ENCODE results near the gene FCHSD1. TPM values are rescaled to one million over a fixed set of nuclear protein-coding genes. Genes with fewer than 3 reads are reported as not detected.

The FCHSD1 gene
- total RNA-seq (2022; extraction: Qiagen RNA extraction), result 7.8 to 12.5 TPM (median 10.5 TPM) in 5 replicates

GRCh38 chr5:141650851-141651727, at the start of gene FCHSD1:
Gene FCHSD1, minus strand, starts transcription at chr5:141651418. Its CDS starts 50 bp downstream, at chr5:141651368.

GRCh38 chr5:141681695-141682641, 30.8 kb upstream of the FCHSD1 start, which contains the start of gene ARAP3:
Gene ARAP3, minus strand, starts transcription at chr5:141682230. Its CDS starts 1,744 bp downstream, at chr5:141680486.

GRCh38 chr5:141636413-141637122, 14.7 kb downstream of the FCHSD1 start, which contains the start of the genes HDAC3 and RELL2:
Gene HDAC3, minus strand, starts transcription at chr5:141636849. Its CDS starts 59 bp downstream, at chr5:141636790.
Gene RELL2, plus strand, starts transcription at chr5:141636997. Its CDS starts 1,229 bp downstream, at chr5:141638226.

GRCh38 chr5:141618804-141619554, 32.2 kb downstream of the FCHSD1 start, which contains the start of gene DIAPH1:
Gene DIAPH1, minus strand, starts transcription at chr5:141619000. Its CDS starts 86 bp downstream, at chr5:141618914.

Other genes starting within 250 kb of the FCHSD1 start
- 0.04 to 0.07 TPM (median 0.05 TPM) in 4 of 5 replicates, not detected in the other for gene PCDHGA9, start 248.6 kb downstream of the FCHSD1 start, total RNA-seq (2022; extraction: Qiagen RNA extraction)
- gene PCDHGB6, start 243.4 kb downstream of the FCHSD1 start, total RNA-seq (2022; extraction: Qiagen RNA extraction), result 0.08 to 0.15 TPM (median 0.13 TPM) in 5 replicates
- 0.02 TPM in 2 of 5 replicates, not detected in the others for gene PCDHGA10, start 238.4 kb downstream of the FCHSD1 start, total RNA-seq (2022; extraction: Qiagen RNA extraction)
- gene PCDHGB7, start 233.7 kb downstream of the FCHSD1 start, total RNA-seq (2022; extraction: Qiagen RNA extraction), result 0.02 to 0.11 TPM (median 0.07 TPM) in 5 replicates
- 0.02 to 0.03 TPM in 2 of 5 replicates, not detected in the others for gene PCDHGA11, start 230.4 kb downstream of the FCHSD1 start, total RNA-seq (2022; extraction: Qiagen RNA extraction)
- gene PCDHGA12, start 220.9 kb downstream of the FCHSD1 start, total RNA-seq (2022; extraction: Qiagen RNA extraction), result not detected in 5 replicates
- gene PCDHGC3, start 175.5 kb downstream of the FCHSD1 start, total RNA-seq (2022; extraction: Qiagen RNA extraction), result 6.1 to 7.2 TPM (median 6.6 TPM) in 5 replicates
- gene PCDHGC4, start 166.4 kb downstream of the FCHSD1 start, total RNA-seq (2022; extraction: Qiagen RNA extraction), result not detected in 5 replicates
- 0.03 TPM in 1 of 5 replicates, not detected in the others for gene PCDHGC5, start 162.3 kb downstream of the FCHSD1 start, total RNA-seq (2022; extraction: Qiagen RNA extraction)
- 92.7 to 102 TPM (median 96.0 TPM) in 5 replicates for gene DIAPH1, start 32.4 kb downstream of the FCHSD1 start, total RNA-seq (2022; extraction: Qiagen RNA extraction)
- 46.9 to 49.8 TPM (median 48.3 TPM) in 5 replicates for gene HDAC3, start 14.6 kb downstream of the FCHSD1 start, total RNA-seq (2022; extraction: Qiagen RNA extraction)
- 3.0 to 4.2 TPM (median 3.8 TPM) in 5 replicates for gene RELL2, start 14.4 kb downstream of the FCHSD1 start, total RNA-seq (2022; extraction: Qiagen RNA extraction)
- 2.6 to 4.9 TPM (median 4.5 TPM) in 5 replicates for gene ARAP3, start 30.8 kb upstream of the FCHSD1 start, total RNA-seq (2022; extraction: Qiagen RNA extraction)
- gene PCDH1, start 227.0 kb upstream of the FCHSD1 start, total RNA-seq (2022; extraction: Qiagen RNA extraction), result 2.1 to 4.1 TPM (median 3.4 TPM) in 5 replicates

Measured in A549 treated with dexamethasone at 1 μM for 4 hours (cell line).